ENCODE results near the gene SIGLEC1.

The SIGLEC1 gene

GRCh38 chr20:3759316-3759823 is 47.0 kb upstream of the SIGLEC1 start:
- no peaks in the 10 kb centered on the region for H3K9me2 ChIP-seq (replicated peaks; ENCODE audit: low read depth, low read length)
- no peaks in the 10 kb centered on the region for H3K79me2 ChIP-seq (ENCODE audit: insufficient read depth, low read length)
- no peak overlapping the region for H3K4me3 ChIP-seq (ENCODE audit: low read length, poor library complexity, severe bottlenecking)
- H3K4me2 ChIP-seq (ENCODE audit: low read depth, low read length, poor library complexity, severe bottlenecking), result no peak overlapping the region
- no peaks in the 10 kb centered on the region for H4K20me1 ChIP-seq (ENCODE audit: insufficient read depth, low read length, poor library complexity, severe bottlenecking)
- no peaks in the 10 kb centered on the region for H3K9me3 ChIP-seq (ENCODE audit: insufficient read depth, low read depth, low read length)
- H3K27me3 ChIP-seq (ENCODE audit: insufficient read depth, low read length, poor library complexity, severe bottlenecking), result no peaks in the 10 kb centered on the region
- H3K4me1 ChIP-seq (ENCODE audit: insufficient read depth, low read length, poor library complexity, severe bottlenecking), result peaks cover 2% of the 10 kb centered on the region
- H3K9ac ChIP-seq (ENCODE audit: low read depth, low read length, poor library complexity, severe bottlenecking), result no peak overlapping the region
- no peaks in the 10 kb centered on the region for H3F3A ChIP-seq (ENCODE audit: low read depth)
- H2AFZ ChIP-seq (ENCODE audit: low read length), result no peak overlapping the region
- TF ChIP-seq CTCF (conservative IDR thresholded peaks at IDR 0.05; ENCODE audit: low read length), result no peak
- TF ChIP-seq EZH2phosphoT487 (IDR thresholded peaks at IDR 0.05; ENCODE audit: borderline replicate concordance), result no peak
- H3K36me3 ChIP-seq (ENCODE audit: insufficient read depth, low read length), result peaks cover 8% of the 10 kb centered on the region; the same call in 1 of the 2 replicates

DNA sequence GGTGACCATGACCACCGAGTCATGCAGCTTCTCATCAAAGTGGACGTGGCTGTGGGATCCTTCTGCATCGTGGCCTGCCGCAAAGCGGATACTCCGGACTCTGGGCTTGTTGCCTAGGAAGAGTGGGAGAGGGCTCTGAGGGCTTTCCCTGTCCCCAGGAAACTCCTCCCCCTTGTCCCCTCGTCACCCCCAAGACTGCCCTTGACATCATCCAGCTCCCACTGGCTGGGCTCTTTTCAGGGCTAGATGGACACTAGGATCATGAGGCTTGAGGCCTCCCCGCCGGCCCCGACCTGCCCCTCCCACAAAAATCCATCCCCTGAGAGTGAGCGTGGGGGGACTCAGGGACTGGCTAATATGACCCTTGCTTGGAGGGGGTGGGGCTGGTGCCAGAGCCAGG is 46.2 kb upstream of the SIGLEC1 start:
- no peaks in the 10 kb centered on the region for H4K20me1 ChIP-seq (ENCODE audit: insufficient read depth, low read length, poor library complexity, severe bottlenecking)
- H3K9me3 ChIP-seq (ENCODE audit: insufficient read depth, low read depth, low read length), result no peaks in the 10 kb centered on the region
- H3K36me3 ChIP-seq (ENCODE audit: insufficient read depth, low read length), result peaks cover 8% of the 10 kb centered on the region; the same call in 1 of the 2 replicates

DNA sequence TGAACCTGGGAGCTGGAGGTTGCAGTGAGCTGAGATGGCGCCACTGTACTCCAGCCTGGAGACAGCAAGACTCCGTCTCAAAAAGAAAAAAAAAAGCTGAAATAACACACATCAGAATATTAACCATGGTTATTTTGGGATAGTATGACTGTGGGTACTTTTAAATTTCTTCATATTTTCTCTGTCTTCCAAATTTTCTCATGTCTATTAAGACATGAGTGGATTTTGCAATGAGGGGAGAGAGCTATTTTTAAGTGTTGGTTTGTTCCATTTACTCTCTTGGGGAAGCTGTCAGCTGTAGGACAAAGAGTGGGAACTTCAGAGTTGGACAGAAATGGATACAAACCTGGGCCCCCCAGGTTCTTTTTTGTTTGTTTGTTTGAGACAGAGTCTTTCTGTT is 44.9 kb upstream of the SIGLEC1 start:
- no peaks in the 10 kb centered on the region for H3K27me3 ChIP-seq (ENCODE audit: insufficient read depth, low read length, poor library complexity, severe bottlenecking)
- no peaks in the 10 kb centered on the region for H3K4me1 ChIP-seq (ENCODE audit: insufficient read depth, low read length, poor library complexity, severe bottlenecking)
- H3K79me2 ChIP-seq (ENCODE audit: insufficient read depth, low read length), result no peaks in the 10 kb centered on the region
- no peaks in the 10 kb centered on the region for H4K20me1 ChIP-seq (ENCODE audit: insufficient read depth, low read length, poor library complexity, severe bottlenecking)
- H2AFZ ChIP-seq (ENCODE audit: low read length), result no peak overlapping the region
- no peaks in the 10 kb centered on the region for H3K9me2 ChIP-seq (replicated peaks; ENCODE audit: low read depth, low read length)
- peaks cover 8% of the 10 kb centered on the region; the same call in 1 of the 2 replicates for H3K36me3 ChIP-seq (ENCODE audit: insufficient read depth, low read length)
- no peaks in the 10 kb centered on the region for H3K9me3 ChIP-seq (ENCODE audit: insufficient read depth, low read depth, low read length)
- no peak overlapping the region for H3K4me3 ChIP-seq (ENCODE audit: low read length, poor library complexity, severe bottlenecking)
- H3K9ac ChIP-seq (ENCODE audit: low read depth, low read length, poor library complexity, severe bottlenecking), result no peak overlapping the region
- no peaks in the 10 kb centered on the region for H3F3A ChIP-seq (ENCODE audit: low read depth)
- no peak overlapping the region for H3K4me2 ChIP-seq (ENCODE audit: low read depth, low read length, poor library complexity, severe bottlenecking)
- TF ChIP-seq EZH2phosphoT487 (IDR thresholded peaks at IDR 0.05; ENCODE audit: borderline replicate concordance) (no peak), CTCF (conservative IDR thresholded peaks at IDR 0.05; ENCODE audit: low read length) (no peak)

More for the DNA sequence above, 46.2 kb upstream of the SIGLEC1 start:
- no peaks in the 10 kb centered on the region for H3K79me2 ChIP-seq (ENCODE audit: insufficient read depth, low read length)
- no peak overlapping the region for H2AFZ ChIP-seq (ENCODE audit: low read length)
- H3F3A ChIP-seq (ENCODE audit: low read depth), result no peaks in the 10 kb centered on the region
- no peaks in the 10 kb centered on the region for H3K4me1 ChIP-seq (ENCODE audit: insufficient read depth, low read length, poor library complexity, severe bottlenecking)
- H3K4me3 ChIP-seq (ENCODE audit: low read length, poor library complexity, severe bottlenecking), result no peak overlapping the region
- no peaks in the 10 kb centered on the region for H3K27me3 ChIP-seq (ENCODE audit: insufficient read depth, low read length, poor library complexity, severe bottlenecking)
- no peaks in the 10 kb centered on the region for H3K9me2 ChIP-seq (replicated peaks; ENCODE audit: low read depth, low read length)
- H3K4me2 ChIP-seq (ENCODE audit: low read depth, low read length, poor library complexity, severe bottlenecking), result no peak overlapping the region
- no peak overlapping the region for H3K9ac ChIP-seq (ENCODE audit: low read depth, low read length, poor library complexity, severe bottlenecking)
- TF ChIP-seq EZH2phosphoT487 (IDR thresholded peaks at IDR 0.05; ENCODE audit: borderline replicate concordance) (no peak), CTCF (conservative IDR thresholded peaks at IDR 0.05; ENCODE audit: low read length) (no peak)
